NCI-H345 treated with DMSO at 0.1 percent for 48 hours (cell line): ENCODE data around the gene ESRP2.

Experiments used
- DNase-seq: peaks from one replicate; lab custom pipeline; 2025; ENCODE audit not compliant: unreplicated experiment; lab: John Stamatoyannopoulos, UW

The ESRP2 gene

DNA sequence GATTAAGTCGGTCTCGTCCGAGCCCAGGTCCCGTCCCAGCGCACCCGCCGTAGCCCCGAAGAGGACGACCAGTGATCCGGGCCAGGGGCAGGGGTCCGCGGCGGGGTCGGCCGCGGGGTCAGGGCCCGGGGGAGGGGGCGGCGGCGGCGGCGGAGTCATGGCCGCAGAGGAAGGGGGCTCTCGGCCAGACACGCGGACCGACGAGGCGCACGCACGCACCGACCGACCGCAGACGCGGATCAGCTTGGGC lies at the start of gene ESRP2:
Gene ESRP2, minus strand, starts transcription at position 241 of the 250 bp plus-strand sequence. Its CDS starts 82 bp downstream, at position 159.
- no peak for DNase-seq

DNA sequence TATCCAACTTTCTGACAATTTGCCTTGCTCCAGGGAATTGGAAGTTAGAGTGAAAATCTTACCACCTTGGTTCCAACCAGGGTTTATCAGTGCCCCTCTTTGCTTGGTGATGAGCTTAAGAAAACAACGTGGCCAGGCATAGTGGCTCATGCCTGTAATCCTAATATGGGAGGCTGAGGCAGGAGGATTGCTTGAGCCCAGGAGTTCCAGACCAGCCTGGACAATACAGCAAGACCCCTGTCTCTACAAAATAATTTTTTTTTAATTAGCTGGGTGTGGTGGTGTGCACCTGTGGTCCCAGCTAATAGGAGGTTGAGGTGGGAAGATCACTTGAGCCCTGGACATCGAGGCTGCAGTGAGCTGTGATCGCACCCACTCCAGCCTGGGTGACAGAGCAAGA lies 49.8 kb upstream of the ESRP2 start:
- no peak for DNase-seq

DNA sequence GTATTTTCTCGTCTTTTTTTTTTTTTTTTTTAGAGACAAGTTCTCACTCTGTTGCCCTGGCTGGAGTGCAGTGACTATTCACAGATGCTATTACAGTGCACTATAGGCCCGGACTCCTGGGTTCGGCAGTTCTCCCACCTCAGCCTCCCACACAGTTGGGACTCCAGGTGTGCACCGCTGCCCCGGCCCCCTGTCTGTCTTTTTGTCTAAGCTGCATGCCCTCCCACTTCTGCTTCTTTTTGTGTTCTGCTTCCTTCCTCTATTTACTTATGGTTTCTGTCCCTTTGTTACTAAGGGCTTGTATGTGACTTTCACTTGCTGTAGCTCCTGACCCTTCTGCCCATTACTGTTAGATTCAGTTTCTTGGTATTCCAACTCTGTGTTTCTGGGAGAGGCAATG lies 48.9 kb upstream of the ESRP2 start:
- no peak for DNase-seq

DNA sequence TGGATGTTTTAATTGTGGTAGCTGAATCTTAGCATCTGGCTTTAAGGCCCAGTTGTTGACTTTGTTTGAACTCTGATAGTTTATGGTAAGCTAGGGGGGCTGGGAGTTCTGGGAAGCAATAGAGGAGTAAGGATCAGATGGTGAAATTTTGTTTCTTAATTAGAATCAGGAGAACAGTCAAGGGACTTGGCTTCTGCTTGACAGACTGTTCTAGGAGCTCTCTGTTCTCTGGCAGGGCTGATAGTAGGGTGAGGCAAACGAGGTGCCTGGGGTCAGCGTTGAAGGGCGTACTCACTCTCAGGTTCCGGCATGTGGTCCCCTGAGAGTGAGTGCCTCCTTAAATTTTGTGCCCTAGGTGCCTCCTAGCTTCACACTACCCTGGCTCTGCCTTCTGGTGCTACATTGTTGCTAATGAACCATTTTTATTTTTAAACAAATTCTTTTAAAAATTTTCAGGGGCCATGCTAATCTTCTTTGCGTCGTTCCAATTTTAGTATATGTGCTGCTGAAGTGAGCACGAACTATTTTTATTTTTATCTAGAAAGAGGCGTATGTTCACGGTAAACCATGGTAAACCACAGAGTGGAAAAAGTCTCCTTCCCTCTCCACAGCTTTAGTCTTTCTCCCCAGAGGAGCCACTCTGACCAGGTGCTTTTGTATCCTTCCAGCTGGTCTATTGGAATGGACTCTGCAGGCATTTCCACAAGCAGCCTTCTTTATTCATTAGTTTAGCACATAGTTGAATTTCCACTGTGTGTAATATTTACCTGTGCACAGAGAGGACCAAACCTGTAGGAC lies 48.1 kb upstream of the ESRP2 start:
- no peak for DNase-seq

DNA sequence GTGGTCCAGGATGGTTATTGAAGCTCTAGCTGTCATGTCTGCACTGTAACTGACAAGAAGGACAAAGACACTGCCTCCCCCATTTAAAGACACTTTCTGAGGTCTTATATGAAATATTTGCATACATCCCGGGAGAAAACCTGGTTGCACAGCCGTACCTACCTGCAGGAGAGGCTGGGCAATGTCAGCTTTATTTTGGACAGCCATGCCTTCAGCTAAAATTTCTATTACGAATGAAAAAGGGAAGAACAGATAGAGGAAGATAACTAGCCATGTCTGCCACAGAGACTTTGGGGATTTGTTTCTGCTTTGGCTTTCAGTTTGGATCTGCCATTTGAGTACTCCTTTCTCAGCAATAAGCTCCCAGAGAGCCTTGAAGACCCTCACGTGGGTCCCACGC lies 47.4 kb upstream of the ESRP2 start:
- DNase-seq = no peak

DNA sequence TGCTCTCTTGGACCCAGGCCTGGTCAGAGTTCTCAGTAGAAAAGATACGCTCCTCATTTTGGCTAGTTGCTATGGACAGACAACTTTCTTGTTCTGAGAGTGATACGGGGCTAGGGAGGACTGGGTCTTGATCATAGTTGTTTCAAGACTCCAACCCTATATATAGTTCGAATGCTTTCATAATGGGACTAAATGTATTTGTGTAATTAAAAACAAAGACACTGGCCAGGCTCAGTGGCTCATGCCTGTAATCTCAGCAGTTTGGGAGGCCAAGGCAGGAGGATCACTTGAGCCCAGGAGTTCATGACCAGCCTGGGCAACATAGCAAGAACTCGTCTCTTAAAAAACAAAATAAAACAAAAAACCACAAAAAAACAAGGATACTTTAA lies 46.1 kb upstream of the ESRP2 start:
- DNase-seq = no peak

DNA sequence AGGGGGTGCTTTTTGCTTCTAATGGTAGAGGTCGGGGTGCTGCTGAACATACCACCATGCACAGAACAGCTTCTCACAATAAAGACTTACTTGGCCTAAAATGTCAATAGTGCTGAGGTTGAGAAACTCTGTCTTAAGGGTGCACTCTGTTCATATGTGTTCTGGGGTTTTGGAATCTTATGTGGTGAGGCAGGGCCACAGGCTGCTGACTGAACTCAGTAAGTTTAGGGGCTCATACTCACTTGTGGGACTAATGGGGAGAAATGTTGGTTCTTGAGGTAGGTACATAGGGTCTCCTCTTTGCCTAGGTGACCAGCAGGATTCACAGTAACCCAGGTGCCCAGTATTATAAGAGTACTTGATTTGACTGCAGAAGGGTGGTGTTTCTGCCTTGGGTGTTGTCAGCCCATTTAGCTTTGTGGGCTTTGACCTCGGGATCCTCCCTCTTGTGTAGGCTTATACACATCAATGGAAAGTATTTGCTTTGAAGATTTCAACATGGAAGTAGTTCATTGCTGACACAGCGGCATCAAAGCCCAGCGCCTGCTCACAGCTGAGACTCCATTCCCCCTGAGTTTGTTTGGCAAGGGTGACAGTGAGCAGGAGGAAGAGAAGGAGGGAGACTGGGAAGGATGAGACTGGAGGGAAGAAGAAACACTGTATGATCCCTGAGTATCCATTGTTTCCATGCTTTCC lies 45.6 kb upstream of the ESRP2 start:
- DNase-seq = no peak

DNA sequence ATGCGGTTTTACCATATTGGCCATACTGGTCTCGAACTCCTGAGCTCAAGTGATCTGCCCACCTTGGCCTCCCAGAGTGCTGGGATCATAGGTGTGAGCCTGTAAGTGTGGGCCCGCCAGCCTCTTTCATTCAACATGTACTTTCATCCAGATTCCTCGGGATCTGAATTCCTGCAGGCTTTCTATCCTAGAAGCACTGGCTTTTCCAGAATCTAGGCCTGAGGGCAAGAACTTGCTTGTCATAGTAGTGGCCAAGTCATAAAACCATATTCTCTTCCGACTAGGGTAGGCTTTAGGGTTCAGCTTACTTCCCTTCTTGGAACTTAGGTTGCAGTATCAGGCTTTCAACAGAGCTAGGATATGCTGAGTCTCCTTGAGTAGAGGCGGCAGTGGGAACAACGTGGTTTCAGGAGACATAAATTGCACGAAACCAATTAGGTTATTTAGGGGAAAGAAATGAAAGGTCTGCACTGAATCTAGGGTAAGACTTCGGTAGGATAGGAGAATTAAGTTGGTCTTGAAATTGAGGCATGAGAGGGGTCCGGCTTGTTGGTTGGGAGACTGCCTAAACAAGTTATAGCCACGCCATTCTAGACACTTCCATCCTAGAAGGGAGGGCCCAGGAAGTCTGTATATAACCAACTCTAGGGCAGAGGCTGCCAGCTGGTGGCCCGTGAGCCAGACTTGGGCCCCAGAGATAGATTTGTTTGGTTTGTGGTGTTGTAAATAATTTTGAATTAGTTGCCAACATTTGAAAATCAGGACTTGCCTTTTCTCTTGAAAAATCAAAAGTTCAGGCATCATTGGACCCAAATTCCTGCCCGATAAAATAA lies 44.0 kb upstream of the ESRP2 start:
- DNase-seq = no peak

DNA sequence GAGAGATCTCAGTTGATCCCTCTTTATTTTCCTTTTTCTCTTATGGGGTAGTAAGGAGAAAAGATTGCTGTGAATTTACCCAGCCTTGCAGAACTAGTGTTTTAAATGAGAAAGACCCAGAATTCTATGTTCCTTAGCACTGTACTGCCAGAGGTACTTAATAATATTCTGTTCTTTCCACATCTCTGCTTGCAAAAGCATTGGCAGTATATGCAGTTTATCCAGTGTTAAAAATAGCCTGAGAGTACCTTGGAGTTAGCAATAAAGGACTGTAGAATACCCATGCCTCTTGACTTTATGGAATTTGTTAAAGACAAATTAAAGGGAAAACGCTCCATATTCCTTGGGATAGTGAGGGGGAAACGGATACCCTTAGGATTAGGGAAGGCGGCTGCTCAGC lies 40.3 kb upstream of the ESRP2 start:
- DNase-seq = no peak

DNA sequence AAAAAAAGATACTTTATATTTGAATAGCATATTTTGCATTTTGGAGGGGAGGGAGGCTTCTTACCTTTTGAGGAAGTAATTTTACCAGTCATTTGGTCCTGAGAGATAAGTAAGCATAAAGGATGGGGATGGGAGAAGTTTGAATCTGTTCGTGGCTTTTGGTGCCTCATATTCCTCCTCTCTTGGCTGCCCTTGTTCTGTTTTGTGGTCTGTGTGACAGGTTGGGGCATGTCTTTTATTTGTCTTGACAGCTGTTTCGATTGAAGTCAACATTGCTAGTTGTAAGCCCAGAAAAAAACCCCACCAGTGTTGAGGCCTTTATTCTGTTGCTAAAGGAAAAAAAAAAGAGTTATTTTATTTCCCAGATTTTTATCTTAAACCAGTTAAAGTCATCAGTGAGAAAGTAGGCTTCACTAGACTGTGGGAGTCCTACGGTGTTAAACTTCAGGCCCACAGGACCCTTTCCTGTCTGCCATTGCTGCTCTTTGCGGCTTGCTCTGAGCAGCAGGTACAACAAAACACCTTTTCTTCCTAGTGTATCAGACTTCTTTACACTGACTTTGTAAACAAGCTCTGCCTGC lies 39.8 kb upstream of the ESRP2 start:
- DNase-seq = peak; percentile 34

DNA sequence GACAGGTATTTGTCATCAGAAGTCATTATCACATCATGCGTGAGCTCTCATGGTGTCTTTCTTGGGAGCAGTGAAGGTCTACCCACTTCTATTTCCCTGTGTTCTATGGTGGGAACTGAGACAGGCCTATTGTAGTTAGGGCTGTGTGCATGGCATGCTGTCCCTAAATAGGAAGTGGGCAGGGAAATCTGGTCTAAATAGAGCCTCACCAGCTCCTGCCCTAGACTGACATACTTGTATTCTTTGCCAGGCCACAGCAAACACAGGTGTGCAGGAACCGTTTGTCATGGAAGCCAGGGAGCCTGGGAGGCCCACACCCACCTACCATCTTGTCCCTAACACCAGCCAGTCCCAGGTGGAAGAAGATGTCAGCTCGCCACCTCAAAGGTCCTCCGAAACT lies 38.5 kb upstream of the ESRP2 start:
- no peak for DNase-seq

DNA sequence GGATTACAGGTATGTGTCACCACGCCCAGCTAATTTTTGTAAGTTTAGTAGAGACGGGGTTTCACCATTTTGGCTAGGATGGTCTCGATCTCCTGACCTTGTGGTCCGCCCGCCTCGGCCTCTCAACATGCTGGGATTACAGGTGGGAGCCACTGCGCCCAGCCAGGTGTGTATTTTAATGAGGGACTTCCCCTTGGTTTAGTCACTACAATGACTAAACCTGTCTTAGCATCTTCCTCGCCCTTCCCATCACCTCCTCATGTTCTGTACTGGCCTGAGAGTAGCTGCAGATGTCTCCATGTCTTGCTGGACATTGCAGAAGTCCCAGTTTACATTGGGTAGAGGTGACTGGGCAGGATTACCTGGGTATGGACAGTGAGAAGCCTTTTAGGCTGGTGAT lies 38.0 kb upstream of the ESRP2 start:
- no peak for DNase-seq

DNA sequence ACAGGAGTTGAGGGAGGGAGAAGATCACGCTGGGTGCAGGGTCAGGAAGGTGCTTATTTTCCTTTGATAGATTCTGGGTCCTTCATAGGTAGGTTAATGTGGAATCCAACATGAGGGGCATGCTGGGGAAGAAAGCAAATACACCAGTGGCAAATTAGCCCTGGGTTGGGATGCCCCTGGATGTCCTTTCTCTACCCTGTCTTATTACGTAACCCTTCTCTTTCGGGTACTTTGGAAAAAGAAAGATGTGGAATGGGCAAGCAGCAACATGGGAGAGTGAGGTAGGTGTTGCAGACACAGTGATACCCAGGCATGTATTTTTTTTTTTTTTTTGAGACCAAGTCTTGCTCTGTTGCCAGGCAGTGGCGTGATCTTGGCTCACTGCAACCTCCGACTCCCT lies 37.5 kb upstream of the ESRP2 start:
- no peak for DNase-seq

DNA sequence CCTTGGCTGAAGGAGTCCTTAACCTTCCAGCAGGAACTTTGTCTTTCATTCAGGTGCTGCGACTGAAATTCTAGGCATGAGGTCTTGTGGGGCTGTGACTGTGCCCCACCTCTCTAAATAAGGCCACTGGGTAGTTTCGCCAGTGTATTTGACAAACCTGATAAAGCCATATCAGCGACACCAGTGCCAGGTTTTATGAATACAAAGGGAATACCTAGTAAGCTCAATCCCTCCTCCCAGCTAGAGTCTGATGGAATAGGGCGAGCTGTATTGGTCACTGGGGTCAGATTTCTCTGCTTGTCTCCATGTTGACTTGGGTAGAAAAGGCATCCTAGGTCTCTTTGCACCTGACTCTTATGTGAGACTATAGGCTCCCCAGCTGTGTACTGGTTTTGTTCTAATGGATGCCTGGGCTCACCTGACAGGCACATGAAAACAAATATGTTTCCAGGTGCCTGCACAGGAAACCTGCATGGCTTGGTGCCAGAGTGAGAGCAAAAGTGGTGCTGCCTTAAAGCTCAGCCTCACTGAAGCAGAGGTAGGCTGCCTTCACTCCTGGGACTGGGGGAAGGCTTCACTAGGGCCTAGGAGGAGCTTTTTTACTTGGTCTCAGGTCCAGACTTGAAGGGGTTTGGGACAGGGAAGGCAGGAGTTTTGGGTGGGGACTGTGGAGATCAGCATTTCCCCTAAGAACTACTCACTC lies 36.7 kb upstream of the ESRP2 start:
- peak; percentile 41 for DNase-seq

DNA sequence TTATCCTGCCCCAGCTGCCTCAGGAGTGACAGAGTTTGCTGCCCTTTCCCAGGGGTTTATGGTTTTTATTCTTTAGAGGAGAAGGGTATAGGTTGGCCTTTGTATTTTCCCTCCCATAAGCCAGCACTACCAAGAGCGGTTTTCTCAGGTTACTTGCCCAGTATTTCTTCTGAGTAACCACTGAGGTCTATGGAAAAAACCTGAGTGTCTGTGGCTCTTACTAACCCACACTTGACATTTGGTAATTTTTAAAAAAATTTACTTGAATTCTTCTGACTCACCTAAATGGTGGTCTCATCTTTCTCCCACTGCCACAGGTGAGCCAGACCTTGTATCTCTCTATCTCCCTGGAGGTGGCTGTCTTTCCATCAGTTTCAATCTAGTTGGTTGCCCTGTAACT lies 34.4 kb upstream of the ESRP2 start:
- no peak for DNase-seq

DNA sequence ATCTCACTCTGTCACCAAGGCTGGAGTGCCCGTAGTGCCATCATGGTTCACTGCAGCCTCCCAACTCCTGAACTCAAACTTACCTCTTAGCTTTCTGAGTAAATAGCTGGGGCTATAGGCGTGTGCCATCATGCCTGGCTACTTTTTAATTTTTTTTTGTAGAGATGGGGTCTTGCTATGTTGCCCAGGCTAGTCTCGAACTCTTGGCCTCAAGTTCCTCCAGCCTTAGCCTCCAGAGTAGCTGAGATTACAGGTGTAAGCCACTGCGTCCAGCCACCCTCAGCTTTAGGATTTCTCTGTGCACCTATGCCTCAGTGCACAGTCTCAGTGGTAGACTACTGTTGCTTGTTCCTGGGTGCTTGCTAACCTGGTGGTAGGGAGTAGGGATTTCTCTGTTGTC lies 33.9 kb upstream of the ESRP2 start:
- DNase-seq = no peak

DNA sequence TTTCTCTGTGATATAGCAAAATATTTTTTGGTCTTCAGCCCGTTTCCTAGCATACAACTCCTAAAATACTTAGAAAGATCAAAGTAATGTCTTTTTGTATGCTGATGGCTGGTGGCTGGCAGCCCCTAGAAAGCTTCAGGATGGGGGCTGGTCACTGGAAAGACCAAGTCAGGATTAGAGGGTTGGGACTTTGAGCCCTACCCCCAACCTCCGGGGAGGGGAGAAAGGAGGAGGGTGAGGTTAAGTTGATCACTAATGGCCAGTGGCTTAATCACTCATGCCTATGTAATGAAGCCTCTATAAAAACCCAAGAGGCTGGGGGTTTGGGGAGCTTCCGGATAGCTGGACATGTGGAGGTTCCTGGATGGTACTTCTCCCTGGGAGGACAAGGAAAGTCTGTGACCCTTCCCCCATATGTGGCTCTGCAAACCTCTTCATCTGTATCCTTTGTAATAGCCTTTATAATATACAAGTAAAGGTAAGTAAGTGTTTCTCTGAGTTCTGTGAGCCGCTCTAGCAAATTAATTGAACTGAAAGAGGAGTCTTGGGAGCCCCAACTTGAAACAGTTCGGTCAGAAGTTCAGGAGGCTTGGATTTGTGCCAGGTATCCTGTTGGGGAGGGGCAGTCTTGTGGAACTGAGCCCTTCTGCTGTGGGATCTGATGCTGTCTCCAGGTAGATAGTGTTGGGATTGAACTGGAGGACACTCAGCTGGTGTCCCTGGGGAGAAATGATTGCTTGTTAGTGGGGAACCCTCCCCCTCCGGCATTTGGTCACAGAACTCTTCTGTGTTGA lies 31.9 kb upstream of the ESRP2 start:
- no peak for DNase-seq

DNA sequence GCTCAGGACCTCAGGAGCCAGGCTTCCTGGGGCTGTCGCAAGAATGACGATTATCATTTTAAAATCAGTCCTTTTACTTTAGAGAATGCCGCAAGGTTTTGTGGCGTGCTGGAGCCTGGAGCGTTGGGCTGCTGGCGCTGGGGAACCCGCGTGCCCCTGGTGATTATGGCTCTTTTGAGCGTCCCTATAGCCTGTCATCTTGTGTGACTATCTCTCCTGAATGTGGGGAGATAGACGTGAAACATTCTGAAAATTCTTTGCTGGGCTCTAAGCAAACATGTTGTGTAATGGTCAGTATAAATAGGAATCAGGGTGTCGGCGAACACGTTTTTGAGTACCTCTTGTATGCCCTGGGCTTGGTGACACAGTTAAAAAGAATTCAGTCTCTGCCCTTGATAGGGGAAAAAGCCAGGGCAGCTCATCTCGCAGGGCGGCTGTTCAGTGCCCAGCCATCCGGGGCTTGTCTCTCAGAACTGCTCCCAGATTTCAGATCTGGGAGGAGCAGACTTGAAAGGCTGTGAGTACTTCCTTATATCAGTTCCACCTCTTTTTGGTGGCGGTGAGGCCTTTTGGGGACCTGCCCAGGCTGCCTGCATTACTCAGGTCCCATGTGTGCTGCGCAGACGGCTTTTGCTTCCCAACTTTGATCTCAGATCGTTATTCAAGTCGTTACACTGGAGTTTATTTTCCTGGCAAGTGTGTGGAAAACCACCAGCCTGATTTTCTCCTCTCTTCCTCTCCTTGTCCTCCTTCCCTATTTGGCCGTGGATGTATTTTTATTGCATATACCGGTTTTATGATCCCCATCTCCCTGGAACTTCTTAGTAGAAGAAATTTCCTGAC lies 29.4 kb upstream of the ESRP2 start:
- DNase-seq = no peak
